Superior temporal gyrus (tissue), 1 donor: ENCODE measurements around the gene CTAG1A.
"Not testable (repeated sequence)": the region's sequence is repeated elsewhere in the genome, so short reads cannot be mapped to it uniquely, and the experiment has no call there.

ENCODE experiments used
- DNase-seq: peaks from one replicate; pipeline ENCODE4 v3.0.0-alpha.2; 2016; ENCODE audit errors: extremely low spot score

Gene CTAG1A

DNA sequence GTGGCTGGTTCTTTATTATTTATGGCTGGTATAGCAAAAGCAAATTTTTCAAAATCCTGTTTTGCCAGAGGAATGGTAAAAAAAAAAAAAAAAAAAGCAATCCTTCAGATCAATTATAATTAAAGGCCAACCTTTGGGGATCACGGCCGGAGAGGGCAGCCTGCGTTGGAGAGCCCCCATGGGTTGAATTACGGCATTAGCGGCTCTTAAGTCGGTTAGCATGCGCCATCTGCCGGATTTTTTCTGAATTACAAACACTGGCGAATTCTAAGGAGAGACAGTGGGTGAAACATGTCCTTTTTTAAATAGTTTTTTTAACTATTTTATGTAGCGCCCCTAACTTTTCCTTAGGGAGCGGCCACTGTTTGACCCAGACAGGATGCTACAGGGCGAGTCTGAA is 28.7 kb downstream of the CTAG1A start:
- not testable (repeated sequence) for DNase-seq

DNA sequence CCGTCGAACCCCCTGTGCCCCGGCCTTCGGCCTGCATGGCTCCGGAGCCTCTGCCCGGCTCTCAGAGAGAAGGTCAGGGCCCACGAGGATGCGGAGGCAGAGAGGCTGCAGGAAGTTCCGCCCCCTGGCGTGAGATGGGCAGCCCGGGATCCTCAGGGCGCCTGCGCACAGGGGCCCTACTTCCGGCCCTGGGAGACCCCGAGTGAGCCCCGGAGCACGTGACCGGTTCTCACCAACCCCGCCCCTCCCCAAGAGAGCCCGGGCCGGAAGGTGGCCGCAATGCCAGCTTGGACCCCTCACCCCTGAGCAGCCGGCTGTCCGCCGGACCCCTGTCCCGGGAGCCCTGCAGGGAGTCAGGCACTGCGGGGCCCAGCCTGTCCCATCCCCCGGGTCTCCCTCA is 34.2 kb downstream of the CTAG1A start, which contains the start of gene CTAG1B:
Gene CTAG1B (minus strand): TSS at position 101 of the 400 bp plus-strand sequence. CDS start 64 bp downstream, at position 37.
- DNase-seq = not testable (repeated sequence)

DNA sequence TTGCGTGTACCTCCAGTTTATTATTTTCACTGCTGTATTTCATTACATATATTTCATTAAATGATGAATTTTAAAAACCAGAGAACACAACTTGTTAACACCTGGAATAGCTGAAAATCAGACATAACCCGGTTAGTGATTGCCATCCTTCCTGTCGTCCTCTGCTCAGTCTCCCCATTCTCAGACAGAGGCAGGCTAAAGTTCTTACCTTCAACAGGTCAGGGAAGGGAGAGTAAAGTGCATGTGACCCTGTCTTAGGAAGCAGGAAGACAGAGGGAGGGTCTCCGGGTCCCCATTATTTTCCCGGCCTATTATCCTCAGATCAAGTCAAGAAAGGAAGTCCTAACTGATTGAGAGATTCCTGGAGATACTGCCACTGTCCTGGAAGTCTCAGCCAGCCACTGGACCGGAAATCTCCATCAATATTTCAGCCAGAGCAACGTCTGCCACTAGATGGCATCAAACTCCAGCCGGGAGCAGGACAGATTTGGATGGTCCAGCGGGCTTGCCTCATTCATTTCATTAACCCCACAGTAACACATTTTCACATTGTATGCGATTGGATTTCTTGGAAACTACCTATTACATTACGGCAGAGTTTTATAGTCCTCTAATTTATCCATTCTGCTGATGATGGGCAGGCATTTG is 36.0 kb downstream of the CTAG1A start:
- not testable (repeated sequence) for DNase-seq

DNA sequence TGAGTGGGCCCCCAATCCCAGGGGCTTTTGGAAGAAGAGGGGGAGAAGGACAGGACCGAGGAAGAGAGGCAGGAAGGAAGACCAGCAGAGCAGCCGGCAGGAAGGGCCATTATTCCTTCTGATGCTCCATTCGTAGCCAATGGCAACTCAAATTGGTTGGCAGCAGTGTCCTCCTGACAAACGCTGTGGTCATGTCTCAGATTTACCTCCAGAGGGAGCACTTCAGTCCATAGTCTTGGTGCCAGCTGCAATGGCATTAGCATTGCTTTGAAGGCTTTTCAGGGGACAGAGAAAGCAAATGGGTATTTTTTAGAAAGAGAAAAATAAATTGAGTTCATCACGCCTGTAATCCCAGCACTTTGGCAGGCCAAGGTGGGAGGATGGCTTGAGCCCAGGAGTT is 44.0 kb downstream of the CTAG1A start:
- DNase-seq = not testable (repeated sequence)

DNA sequence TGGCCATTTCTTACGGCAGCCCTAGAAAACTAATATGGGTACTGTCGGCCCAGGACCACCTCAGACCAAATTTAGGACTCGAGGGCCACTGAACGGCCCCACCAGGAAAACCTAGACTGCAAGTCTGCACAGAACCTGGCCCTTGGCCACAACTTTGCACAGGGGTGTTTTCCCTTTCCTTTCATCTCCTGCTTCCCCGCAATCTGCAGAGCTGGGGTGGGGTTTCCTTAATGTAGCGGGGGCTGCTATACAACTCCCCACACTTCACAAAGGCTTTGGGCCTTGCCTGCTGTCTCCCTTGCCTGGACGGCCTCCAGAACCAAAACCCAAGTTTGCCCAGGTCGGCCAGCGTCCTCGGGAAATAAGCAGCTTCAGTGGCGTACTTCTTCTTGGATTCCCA is 46.0 kb downstream of the CTAG1A start:
- not testable (repeated sequence) for DNase-seq

DNA sequence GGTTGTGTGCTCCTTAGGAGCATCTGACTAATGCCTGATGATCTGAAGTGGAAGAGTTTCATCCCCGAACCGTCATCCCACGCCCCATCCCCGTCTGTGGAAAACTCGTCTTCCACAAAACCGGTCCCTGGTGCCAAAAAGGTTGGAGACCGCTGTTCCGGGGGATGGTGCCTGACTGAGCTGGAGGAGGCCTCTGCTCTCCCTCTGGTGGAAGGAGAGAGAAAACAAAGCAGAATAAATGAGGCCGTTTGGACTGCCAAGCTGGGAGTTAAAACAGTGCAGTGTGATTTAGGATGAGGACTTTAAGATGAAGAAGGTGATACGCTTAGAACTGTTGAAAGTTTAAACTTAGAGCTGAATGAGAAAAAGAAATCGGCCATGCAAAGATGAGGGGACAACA is 48.7 kb downstream of the CTAG1A start:
- DNase-seq = not testable (repeated sequence)
